Stomach (tissue), 4 donors: Measurements from ENCODE around the gene PHF2.

Experiments
- CTCF ChIP-seq, 7 experiments: fragments of 450-650 bp in 4 of 7; fragments of 200-600 bp in 3 of 7; sonication (generic) in 3 of 7; IDR thresholded peaks; one replicate each; pipeline ENCODE4 v1.5.1; 2016 to 2019; ENCODE audit warnings: antibody characterized with exemption in 7 of 7, control low read depth in 2 of 7, mild to moderate bottlenecking in 1 of 7
- POLR2A ChIP-seq, 4 donors: fragments of 450-650 bp; IDR thresholded peaks; one replicate each; pipeline ENCODE4 v1.6.1; 2016; ENCODE audit warnings: antibody characterized with exemption in 4 of 4, control low read depth in 2 of 4, mild to moderate bottlenecking in 1 of 4, moderate library complexity in 1 of 4

GRCh38 chr9:93662952-93663572 is 86.7 kb downstream of the PHF2 start:
- no peak for TF ChIP-seq CTCF (IDR thresholded peaks at IDR 0.05)
- TF ChIP-seq POLR2A (IDR thresholded peaks at IDR 0.05), result no peak
